Stimulated activated CD4-positive, alpha-beta T cell treated with anti-CD3 and anti-CD28 coated beads, Interleukin-15, amount 100 ng/mL, for 48 hours (primary cell): ENCODE measurements around the gene MTHFD2L.
"Not testable (repeated sequence)": the region's sequence is repeated elsewhere in the genome, so short reads cannot be mapped to it uniquely, and the experiment has no call there.

ENCODE experiments used
- DNase-seq, 2 donors: peaks; one replicate each; pipeline ENCODE4 v3.0.0-alpha.2; 2020; ENCODE audit warnings: low read depth in 2 of 2

MTHFD2L gene

GRCh38 chr4:74189331-74190043 is 31.6 kb downstream of the MTHFD2L start:
- DNase-seq, result no peak

- no peak for DNase-seq
These were observed 32.4 kb downstream of the MTHFD2L start for GRCh38 chr4:74190332-74190731.

DNA sequence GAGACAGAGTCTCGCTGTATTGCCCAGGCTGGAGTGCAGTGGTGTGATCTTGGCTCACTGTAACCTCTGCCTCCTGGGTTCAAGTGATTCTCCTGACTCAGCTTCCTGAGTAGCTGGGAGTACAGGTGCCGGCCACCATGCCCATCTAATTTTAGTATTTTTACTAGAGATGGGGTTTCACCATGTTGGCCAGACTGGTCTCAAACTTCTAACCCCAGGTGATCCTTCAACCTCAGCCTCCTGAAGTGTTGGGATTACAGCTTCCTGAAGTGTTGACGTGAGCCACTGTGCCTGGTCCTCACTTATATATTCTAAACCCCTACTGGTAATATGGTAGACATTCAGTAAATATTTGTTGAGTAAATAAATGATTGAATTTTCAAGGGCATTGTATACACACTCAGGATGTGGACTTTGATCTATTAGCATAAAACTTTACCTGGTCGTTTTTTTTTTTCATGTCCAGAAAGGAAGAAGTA is 33.0 kb downstream of the MTHFD2L start:
- DNase-seq, result no peak

DNA sequence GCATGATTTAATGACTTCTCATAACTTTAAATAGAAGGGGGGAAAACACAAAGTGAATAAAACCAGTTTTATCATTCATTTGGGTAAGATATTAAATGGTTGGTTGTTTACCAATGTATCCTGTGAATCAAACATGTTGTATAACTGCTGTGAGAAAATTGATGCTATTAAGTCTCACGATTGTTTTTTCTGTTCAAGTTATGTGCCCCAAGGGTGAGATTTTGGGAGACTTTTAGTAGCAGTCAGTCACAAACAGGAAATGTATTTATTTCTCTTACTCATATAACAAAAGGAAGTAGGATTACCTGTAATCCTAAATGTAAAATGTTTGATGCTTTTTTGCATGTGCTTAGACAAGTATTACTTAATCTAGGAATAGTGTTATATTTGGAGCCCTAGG is 39.2 kb downstream of the MTHFD2L start:
- DNase-seq, result no peak

- DNase-seq, result no peak
These were observed 44.2 kb downstream of the MTHFD2L start for GRCh38 chr4:74202062-74202586.

GRCh38 chr4:74203467-74203866 is 45.5 kb downstream of the MTHFD2L start:
- no peak for DNase-seq

- no peak for DNase-seq
These were observed 47.1 kb downstream of the MTHFD2L start for GRCh38 chr4:74205046-74205445.

DNA sequence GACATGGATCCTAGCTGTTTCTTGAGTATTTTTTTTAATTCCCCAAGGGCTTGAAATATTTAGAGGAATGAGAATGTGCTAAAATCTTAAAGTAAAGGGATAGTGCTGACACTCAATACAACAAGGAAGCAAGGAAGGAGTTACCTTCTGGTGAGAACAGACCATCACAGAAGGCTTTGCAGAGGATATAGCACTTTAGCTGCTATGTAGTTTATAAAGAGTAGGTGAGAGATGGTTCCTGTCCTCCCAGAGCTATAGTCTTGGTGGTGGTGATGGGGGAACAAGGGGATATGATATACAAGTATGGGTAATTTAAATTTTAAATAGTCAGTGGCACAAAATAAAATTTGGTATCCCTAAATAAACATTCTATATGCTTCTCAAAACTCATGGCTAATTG is 47.6 kb downstream of the MTHFD2L start:
- no peak for DNase-seq

- DNase-seq, result no peak
These were observed 48.3 kb downstream of the MTHFD2L start for GRCh38 chr4:74206088-74206825.

GRCh38 chr4:74214457-74215159 is 56.7 kb downstream of the MTHFD2L start:
- DNase-seq, result not testable (repeated sequence)

DNA sequence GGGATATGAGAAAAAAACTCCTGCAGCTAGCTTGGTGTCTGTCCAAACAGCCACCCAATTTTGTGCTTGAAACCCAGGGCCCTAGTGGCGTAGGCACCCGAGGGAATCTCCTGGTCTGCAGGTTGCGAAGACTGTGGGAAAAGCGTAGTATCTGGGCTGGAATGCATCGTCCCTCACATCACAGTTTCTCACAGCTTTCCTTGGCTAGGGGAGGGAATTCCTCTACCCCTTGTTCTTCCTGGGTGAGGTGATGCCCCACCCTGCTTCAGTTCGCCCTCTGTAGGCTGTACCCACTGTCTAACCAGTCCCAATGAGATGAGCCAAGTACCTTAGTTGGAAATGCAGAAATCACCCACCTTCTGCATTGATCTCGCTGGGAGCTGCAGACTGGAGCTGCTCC is 57.3 kb downstream of the MTHFD2L start:
- not testable (repeated sequence) for DNase-seq

DNA sequence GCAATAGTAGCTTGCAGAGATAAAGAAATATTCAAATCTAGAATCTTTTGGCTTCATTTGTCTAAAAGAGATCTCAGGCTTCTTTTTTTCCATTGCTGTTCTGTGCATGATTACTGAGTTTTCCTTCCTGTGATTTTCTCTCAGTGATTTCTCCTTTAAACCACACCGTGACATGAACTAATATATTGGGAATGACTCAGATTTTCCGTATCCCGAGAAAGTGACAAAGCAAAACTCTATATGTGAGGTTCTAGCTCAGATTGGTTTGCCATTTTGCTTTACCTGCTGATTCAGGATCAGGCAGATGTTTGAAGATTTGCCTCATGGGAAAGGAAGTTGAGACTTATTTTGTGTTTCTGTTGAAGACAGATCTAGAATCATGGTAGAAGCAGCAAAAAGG is 59.4 kb downstream of the MTHFD2L start:
- no peak for DNase-seq

DNA sequence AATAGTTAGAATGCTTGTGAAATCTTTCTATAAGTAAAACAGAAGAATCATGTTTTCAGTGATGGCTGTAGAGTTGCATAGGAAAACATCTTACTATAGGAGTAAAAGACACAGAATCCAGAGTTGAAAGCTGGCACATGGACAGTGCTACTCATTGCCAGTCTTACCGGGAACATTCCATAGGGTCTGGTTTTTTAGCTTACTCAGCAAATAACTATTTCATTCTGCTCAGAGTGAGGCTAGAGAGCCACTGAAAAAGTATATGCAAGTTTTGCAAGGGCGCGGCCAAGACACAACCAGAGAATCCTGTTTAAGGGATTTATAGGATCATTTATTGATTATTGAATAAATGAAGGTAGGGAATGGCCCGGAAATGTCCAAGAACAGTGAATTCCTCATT is 60.3 kb downstream of the MTHFD2L start:
- no peak for DNase-seq

DNA sequence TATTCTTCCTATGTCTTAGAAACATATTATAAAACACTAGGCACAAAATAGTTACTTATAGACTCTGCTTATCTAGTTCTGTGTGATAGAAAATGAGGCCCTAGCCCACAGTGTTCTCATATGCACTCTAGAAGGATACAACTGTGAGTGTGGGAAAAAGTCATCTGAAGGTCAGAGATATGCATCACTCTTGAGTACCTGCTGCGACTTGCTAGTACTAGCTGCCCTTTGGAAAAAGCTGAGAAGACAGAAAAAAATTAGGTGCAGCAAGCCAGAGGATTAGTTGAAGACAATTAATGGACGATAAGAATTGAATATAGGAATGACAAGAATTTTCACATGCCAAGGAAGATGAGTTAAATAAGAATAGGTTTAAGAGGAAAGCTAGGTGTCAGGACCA is 61.3 kb downstream of the MTHFD2L start:
- no peak for DNase-seq

- DNase-seq, result no peak
These were observed 65.2 kb downstream of the MTHFD2L start for GRCh38 chr4:74223098-74223497.

GRCh38 chr4:74223801-74224200 is 65.9 kb downstream of the MTHFD2L start:
- no peak for DNase-seq

DNA sequence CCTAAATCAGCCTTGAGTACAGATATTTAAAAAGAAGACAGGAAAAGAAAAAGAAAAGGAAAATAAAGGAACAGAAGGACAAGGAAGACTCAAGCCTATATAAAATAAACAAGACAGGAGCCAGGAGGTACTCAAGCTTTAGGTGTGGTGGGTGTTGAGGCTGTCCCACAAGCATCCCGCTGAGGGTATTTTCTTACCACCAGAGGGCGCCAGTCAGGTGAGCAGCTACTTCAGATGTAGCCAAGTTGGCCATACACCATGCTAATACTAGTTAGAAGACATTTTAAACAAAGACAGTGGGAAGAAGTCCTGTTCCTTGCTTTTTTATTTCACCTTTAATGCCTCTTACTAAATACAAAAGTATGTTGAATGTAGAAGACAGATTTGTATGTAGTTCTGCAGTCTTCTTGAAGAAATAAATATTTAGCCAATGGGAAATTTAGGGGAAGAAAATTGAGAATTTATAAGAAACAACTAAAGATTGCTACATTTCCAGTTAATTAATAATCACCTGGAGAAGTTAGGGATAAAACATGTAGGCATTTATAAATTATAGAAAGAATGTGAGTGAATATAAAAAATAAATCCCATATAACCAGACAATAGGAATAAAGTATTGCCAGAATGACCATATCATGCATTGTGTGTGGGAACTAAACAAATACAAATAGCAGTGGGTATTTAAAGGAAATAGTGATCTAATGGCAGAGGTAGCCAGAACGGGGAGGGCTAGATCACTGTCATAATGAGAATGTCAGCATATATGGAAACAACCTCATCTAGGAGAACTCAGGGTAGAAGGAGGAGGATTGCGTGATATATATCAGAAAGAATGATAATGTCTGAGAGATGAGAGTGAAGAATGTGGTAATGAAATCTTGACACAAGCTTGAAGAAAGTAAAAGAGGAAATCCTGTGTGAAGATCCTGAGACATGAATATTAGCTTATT is 71.0 kb downstream of the MTHFD2L start:
- DNase-seq, result peak; percentile 60 to 70

DNA sequence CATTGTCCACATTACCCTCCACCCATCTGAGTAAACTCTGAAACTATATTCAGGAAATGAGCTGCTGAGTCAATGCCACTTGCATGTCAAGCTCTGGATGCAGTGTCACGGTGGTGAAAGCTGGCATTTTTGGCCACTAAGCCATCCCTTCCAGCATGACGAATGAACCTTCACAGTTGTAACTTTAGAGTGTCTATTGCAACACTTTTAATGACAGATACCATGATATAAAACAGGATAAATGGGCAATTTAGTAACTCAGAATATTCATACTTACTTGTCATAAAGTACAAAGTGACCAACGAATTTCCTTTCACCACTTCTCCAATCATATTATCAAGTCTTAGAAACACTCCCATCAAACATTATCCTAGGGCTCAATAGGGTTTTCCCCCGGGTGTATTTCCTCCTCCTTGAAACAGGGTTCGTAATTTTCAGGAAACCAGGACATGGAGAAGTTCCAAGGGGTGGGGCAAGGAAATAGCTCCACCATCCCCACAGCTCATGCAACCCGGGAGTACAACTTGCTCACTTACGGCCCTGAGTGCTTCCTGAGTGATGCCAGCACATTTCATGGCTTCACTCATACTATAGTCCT is 73.1 kb downstream of the MTHFD2L start:
- DNase-seq, result no peak

- no peak for DNase-seq
These were observed 77.2 kb downstream of the MTHFD2L start for GRCh38 chr4:74235135-74235534.

DNA sequence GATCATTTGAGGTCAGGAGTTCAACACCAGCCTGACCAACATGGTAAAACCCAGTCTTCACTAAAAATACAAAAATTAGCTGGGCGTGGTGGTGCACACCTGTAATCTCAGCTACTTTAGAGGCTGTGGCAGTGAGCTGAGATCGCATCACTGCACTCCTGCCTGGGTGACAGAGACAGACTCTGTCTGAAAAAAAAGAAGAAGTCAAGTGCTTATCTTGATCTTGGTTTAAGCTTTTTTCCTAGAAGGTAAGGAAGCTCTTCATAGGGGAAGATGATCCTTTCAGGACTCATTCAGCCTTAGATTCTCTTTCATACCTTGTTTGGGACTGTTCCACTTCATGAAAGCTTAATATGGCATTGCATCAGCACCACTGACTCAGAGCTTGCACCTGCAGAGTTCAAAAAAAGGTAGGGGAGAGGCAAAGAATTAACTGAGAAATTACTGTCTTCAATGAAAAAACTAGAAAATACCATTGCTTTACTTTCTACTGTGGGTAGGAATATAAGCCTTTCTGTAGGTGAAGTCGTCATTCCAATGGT is 79.6 kb downstream of the MTHFD2L start:
- DNase-seq, result no peak

DNA sequence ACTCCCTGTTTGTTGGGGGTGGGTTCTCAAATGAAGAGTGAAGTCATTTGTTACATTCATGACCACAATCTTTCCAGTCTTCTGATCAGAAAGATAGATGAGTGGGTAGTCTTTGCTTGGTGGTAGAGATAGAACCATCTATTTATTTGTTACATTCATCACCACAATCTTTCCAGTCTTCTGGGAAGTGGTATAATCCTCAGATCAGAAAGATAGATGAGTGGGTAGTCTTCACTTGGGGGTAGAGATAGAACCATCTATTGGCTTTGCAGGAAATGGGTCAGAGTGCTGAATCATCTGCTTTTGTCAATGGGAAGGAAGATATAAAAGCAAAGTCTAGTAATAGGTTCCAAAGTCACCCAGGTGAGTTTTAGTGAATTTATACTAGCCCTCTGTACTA is 86.1 kb downstream of the MTHFD2L start:
- no peak for DNase-seq
